HG03520 (cell line): Measurements from ENCODE around the gene TMEM201.
"Not testable (repeated sequence)": the region's sequence is repeated elsewhere in the genome, so short reads cannot be mapped to it uniquely, and the experiment has no call there.

Source experiments
- ATAC-seq: cut with Tn5 transposase; IDR thresholded peaks from one replicate; pipeline ENCODE4 v1.9.1; 2021; ENCODE audit warnings: mild to moderate bottlenecking, moderate library complexity; ENCODE audit not compliant: unreplicated experiment

The TMEM201 gene

GRCh38 chr1:9615316-9616063 lies 26.8 kb downstream of the TMEM201 start:
- ATAC-seq, result no peak

- no peak for ATAC-seq
These were observed 30.4 kb downstream of the TMEM201 start for GRCh38 chr1:9618909-9619679.

GRCh38 chr1:9621032-9621431 lies 32.3 kb downstream of the TMEM201 start:
- no peak for ATAC-seq

- ATAC-seq, result no peak
These were observed 35.4 kb downstream of the TMEM201 start for GRCh38 chr1:9624081-9624480.

- not testable (repeated sequence) for ATAC-seq
These were observed 36.3 kb downstream of the TMEM201 start for GRCh38 chr1:9625030-9625429.

GRCh38 chr1:9626201-9626608 lies 37.5 kb downstream of the TMEM201 start:
- ATAC-seq, result no peak

GRCh38 chr1:9628541-9629444 lies 40.1 kb downstream of the TMEM201 start:
- ATAC-seq, result no peak

- no peak for ATAC-seq
These were observed 40.9 kb downstream of the TMEM201 start for GRCh38 chr1:9629445-9630201.

- ATAC-seq, result no peak
These were observed 41.8 kb downstream of the TMEM201 start for GRCh38 chr1:9630331-9631111.

GRCh38 chr1:9631613-9632012 lies 42.9 kb downstream of the TMEM201 start:
- no peak for ATAC-seq

- no peak for ATAC-seq
These were observed 44.8 kb downstream of the TMEM201 start for GRCh38 chr1:9633493-9633892.

GRCh38 chr1:9634582-9634981 lies 45.9 kb downstream of the TMEM201 start:
- no peak for ATAC-seq

- ATAC-seq, result no peak
These were observed 50.5 kb downstream of the TMEM201 start for GRCh38 chr1:9639227-9639626.

GRCh38 chr1:9643351-9644256 lies 54.9 kb downstream of the TMEM201 start:
- no peak for ATAC-seq

GRCh38 chr1:9646037-9646436 lies 57.3 kb downstream of the TMEM201 start:
- no peak for ATAC-seq

GRCh38 chr1:9648171-9648570 lies 59.5 kb downstream of the TMEM201 start:
- no peak for ATAC-seq

GRCh38 chr1:9649769-9650168 lies 61.1 kb downstream of the TMEM201 start:
- no peak for ATAC-seq

GRCh38 chr1:9651220-9651564 lies 62.5 kb downstream of the TMEM201 start:
- no peak for ATAC-seq
